NCI-H1048 (cell line): ENCODE data around the gene USF2.

Source experiments
- DNase-seq: peaks from one replicate; lab custom pipeline; 2025; lab: John Stamatoyannopoulos, UW

Gene USF2

GRCh38 chr19:35265126-35265899 lies 3.4 kb upstream of the USF2 start:
- DNase-seq: no peak

- DNase-seq: no peak
Measured at GRCh38 chr19:35265900-35266519, 2.8 kb upstream of the USF2 start.

DNA sequence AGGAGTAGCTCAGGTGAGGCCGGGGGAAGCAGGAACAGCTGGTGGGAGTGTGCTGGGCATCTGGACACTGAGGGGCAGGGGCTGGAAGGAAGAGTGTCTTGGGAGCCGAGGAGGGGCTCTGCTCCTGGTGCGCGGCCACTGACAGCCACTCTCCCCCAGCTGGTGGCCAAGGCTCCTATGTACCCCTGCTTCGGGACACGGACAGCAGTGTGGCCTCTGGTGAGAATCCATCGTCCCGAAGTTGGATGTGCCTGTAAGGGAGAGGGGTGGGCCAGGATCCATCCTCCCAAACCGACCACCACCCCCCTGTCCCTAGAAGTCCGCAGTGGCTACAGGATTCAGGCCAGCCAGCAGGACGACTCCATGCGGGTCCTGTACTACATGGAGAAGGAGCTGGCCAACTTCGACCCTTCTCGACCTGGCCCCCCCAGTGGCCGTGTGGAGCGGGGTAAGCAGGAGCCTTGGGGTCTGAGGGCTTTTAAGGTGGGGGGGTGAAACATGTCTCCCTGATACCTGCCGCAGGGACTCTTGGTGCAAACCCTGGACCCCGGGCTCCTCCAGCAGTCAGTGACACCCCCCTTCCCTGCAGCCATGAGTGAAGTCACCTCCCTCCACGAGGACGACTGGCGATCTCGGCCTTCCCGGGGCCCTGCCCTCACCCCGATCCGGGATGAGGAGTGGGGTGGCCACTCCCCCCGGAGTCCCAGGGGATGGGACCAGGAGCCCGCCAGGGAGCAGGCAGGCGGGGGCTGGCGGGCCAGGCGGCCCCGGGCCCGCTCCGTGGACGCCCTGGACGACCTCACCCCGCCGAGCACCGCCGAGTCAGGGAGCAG lies 2.0 kb upstream of the USF2 start:
- DNase-seq: no peak

DNA sequence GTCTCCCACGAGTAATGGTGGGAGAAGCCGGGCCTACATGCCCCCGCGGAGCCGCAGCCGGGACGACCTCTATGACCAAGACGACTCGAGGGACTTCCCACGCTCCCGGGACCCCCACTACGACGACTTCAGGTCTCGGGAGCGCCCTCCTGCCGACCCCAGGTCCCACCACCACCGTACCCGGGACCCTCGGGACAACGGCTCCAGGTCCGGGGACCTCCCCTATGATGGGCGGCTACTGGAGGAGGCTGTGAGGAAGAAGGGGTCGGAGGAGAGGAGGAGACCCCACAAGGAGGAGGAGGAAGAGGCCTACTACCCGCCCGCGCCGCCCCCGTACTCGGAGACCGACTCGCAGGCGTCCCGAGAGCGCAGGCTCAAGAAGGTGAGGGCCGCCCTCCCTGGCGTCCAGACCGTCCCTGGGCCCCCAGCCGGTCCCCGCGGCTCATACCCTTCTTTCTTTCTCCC lies 1.4 kb upstream of the USF2 start:
- DNase-seq: no peak

- DNase-seq: no peak
Measured at GRCh38 chr19:35267818-35268535, 785 bp upstream of the USF2 start.

DNA sequence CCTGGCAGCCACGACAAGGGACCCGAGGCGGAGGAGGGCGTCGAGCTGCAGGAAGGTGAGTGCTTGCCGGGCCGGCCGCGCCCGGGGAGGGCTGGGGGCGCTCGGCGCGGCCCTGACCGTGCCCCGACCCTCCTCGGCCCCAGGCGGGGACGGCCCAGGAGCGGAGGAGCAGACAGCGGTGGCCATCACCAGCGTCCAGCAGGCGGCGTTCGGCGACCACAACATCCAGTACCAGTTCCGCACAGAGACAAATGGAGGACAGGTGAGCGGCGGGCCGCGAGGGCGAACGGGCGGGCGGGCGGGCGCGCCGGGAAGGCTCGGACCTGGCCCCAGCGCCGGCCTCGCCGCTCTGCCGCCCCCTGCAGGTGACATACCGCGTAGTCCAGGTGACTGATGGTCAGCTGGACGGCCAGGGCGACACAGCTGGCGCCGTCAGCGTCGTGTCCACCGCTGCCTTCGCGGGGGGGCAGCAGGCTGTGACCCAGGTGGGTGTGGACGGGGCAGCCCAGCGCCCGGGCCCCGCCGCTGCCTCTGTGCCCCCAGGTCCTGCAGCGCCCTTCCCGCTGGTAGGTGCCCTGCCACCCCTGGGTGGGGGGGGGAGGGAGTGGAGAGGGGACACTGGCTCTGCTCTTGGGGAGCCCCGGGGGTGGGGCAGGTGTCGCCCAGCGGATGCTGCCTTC lies 816 bp downstream of the USF2 start:
- no peak for DNase-seq

DNA sequence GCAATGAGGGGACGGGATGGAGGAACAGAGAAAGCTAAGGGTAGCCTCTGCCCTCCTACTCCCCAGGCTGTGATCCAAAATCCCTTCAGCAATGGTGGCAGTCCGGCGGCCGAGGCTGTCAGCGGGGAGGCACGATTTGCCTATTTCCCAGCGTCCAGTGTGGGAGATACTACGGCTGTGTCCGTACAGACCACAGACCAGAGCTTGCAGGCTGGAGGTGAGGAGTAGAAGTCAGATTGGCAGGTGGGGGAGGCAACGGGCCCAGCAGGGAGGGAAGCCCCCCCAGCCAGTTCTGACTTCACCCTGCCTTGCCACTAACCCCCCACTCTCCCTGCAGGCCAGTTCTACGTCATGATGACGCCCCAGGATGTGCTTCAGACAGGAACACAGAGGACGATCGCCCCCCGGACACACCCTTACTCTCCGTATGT lies 1.6 kb downstream of the USF2 start:
- DNase-seq: no peak

- DNase-seq: no peak
Measured at GRCh38 chr19:35271546-35271945, 2.8 kb downstream of the USF2 start.

- DNase-seq: no peak
Measured at GRCh38 chr19:35272122-35272719, 3.5 kb downstream of the USF2 start.

- DNase-seq: no peak
Measured at GRCh38 chr19:35272954-35273649, 4.3 kb downstream of the USF2 start.

DNA sequence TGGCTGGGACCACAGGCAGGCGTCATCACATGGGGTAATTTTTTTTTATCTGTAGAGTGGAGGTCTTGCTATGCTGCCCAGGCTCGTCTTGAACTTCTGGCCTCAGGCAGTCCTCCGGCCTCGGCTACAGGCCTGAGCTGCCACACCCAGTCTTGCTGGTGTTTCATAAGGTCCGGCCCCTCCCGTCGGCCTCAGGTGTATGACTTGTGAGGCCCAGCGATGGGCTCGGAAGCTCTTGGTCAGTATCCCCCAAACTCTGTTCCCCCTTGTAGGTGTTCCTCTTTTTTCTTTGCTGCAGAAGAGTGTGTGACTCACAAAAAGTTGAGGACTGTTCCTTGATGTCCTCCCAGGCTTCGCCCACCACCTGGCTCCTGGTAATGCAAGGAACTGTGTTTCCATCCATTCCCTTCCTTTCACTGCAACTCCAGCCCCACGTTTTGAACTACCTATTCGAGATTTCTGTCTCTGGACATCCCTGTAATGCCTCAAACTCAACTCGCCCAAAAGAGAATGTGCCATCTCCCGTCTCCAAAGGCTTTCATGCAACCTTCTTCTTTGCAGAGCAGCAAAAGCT lies 5.0 kb downstream of the USF2 start:
- DNase-seq: no peak

DNA sequence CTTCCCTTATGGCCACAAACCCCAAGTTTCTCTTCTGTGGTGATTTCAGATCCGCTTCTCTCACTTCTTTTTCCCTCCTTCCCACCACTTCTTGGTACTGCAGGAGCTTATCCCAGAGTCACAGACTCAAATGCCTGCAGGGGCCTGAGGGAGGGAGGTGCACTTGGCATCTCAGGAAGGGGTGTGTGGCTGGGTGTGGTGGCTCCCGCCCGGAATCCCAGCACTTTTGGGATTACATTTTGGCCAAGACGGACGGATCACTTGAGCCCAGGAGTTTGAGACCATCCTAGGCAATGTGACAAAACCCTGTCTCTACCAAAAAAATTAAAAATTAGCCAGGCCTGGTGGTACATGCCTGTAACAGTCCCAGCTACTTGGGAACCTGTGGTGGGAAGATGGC lies 5.6 kb downstream of the USF2 start:
- DNase-seq: no peak

GRCh38 chr19:35276706-35277281 lies 8.0 kb downstream of the USF2 start:
- DNase-seq: no peak

- no peak for DNase-seq
Measured at GRCh38 chr19:35278578-35279284, 10.0 kb downstream of the USF2 start.

DNA sequence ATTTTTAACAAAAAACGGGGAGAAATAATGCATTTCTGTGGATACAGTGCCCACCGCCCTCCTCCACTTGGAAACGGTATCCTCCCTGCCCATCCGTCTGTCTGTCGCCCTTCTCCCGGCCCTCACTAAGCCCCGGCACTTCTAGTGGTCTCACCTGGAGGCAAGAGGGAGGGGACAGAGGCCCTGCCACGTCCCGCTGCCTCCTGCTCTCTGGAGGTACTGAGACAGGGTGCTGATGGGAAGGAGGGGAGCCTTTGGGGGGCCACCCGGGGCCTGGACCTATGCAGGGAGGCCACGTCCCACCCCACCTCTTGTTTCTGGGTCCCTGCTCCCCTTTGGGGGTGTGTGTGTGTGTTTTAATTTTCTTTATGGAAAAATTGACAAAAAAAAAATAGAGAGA lies 10.6 kb downstream of the USF2 start:
- DNase-seq: no peak

GRCh38 chr19:35279985-35280821 lies 11.4 kb downstream of the USF2 start:
- DNase-seq: no peak

DNA sequence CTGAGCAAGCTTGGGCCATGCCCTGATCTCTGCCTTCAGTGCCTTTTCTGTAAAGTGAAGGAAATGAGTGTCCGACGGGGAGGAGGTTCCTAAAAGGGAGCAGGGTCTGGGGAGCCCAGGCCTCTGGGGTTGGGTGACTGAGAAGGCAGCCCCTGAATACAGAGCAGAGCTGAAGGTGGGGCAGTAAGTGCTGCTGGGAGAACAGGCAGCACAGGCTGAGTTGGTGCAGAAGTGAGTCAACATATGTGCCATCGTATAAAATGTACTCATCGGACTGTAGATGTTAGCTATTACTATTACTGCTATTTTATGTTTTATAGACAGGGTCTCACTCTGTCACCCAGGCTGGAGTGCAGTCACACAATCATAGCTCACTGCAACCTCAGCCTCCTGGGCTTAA lies 12.5 kb downstream of the USF2 start:
- DNase-seq: no peak
